Keratinocyte (primary cell): ENCODE results near the gene DMKN.

Experiments used
- EZH2 ChIP-seq: IDR thresholded peaks from one replicate; pipeline ENCODE4 v1.6.1; 2012; ENCODE audit warnings: inconsistent platforms, mild to moderate bottlenecking, low read length, moderate library complexity
- TF ChIP-seq, protein P1 (sequence below), 3 experiments: IDR thresholded peaks in 1 of 3; conservative IDR thresholded peaks in 1 of 3; optimal IDR thresholded peaks in 1 of 3; 2 replicates in 2 of 3; 3 replicates in 1 of 3; pipeline versions ENCODE3 to v1.5.1; 2011; ENCODE audit warnings: low read length in 3 of 3, mild to moderate bottlenecking in 3 of 3, moderate library complexity in 2 of 3, control low read depth in 1 of 3, inconsistent platforms in 1 of 3; ENCODE audit not compliant: insufficient read depth in 2 of 3; ENCODE audit errors: extremely low read depth in 1 of 3

DNA sequence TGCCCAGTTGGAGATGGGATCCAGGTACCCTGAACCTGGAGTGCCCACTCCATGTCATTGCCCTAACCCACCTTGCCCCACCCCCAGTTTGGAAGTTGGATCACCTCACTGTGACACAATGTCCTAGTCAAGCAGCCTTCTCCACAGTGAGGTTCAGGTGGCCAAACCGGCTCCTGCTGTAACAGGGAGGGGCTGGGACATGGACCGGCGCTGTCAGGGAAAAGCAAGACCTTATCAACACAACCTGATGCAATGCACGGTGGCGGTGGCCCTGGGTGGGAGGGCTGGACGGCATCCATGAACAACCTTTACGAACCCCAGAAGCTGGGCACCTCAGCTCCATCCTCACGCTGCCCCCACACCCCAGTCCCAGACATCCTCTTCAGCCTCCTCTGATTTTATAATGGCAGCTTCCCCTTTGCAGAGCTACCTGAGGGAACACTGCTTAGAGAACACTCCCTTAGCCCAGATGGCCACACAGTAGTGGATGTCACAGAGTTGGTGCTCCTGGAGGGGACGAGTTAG, 21.6 kb downstream of the DMKN start:
- TF ChIP-seq, protein P1, sequence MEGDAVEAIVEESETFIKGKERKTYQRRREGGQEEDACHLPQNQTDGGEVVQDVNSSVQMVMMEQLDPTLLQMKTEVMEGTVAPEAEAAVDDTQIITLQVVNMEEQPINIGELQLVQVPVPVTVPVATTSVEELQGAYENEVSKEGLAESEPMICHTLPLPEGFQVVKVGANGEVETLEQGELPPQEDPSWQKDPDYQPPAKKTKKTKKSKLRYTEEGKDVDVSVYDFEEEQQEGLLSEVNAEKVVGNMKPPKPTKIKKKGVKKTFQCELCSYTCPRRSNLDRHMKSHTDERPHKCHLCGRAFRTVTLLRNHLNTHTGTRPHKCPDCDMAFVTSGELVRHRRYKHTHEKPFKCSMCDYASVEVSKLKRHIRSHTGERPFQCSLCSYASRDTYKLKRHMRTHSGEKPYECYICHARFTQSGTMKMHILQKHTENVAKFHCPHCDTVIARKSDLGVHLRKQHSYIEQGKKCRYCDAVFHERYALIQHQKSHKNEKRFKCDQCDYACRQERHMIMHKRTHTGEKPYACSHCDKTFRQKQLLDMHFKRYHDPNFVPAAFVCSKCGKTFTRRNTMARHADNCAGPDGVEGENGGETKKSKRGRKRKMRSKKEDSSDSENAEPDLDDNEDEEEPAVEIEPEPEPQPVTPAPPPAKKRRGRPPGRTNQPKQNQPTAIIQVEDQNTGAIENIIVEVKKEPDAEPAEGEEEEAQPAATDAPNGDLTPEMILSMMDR (optimal IDR thresholded peaks at IDR 0.05 in 1 of 3, IDR thresholded peaks at IDR 0.05 in 1 of 3, conservative IDR thresholded peaks at IDR 0.05 in 1 of 3; ENCODE audit: extremely low read depth in 1 of 3, insufficient read depth in 2 of 3, low read length in 3 of 3), result no peak
- no peak for TF ChIP-seq EZH2
